GM12878 (cell line): ENCODE measurements around the gene EEF2. TPM values are rescaled to one million over a fixed set of nuclear protein-coding genes. Genes with fewer than 3 reads are reported as not detected.

ENCODE experiments used
- ATAC-seq: fragments of 200-7000 bp; cut with Tn5 transposase; 3 replicates; pipeline ENCODE4 v1.9.1; 2020; ENCODE audit warnings: mild to moderate bottlenecking, moderate library complexity
- BruUV-seq: library from RNA; stranded (reverse); fragments of 400-500 nt; replicated peaks from 2 replicates; lab custom pipeline; 2021; lab: Mats Ljungman, UMichigan
- CTCF ChIA-PET: fragments of 300-600 bp; sonication (Branson Sonifier 250); formaldehyde crosslinking; extraction: SDS; loops from one replicate; lab custom pipeline; 2021; ENCODE audit warnings: inconsistent platforms; lab: Yijun Ruan, JAX
- POLR2A ChIA-PET: fragments of 350-600 bp; formaldehyde crosslinking; extraction: SDS; loops from one replicate; lab custom pipeline; 2021; ENCODE audit warnings: inconsistent platforms; lab: Charles Lee
- RAD21 ChIA-PET: fragments of 300-600 bp; sonication (Branson Sonifier 250); formaldehyde crosslinking; loops from one replicate; lab custom pipeline; 2023; ENCODE audit warnings: antibody characterized with exemption; ENCODE audit not compliant: unreplicated experiment; lab: Charles Lee
- SMC1A ChIA-PET: fragments of 300-600 bp; sonication (Branson Sonifier 250); formaldehyde crosslinking; loops from one replicate; lab custom pipeline; 2023; ENCODE audit not compliant: unreplicated experiment, uncharacterized antibody; lab: Charles Lee
- DNase-seq: peaks from one replicate; pipeline ENCODE4 v3.0.0-alpha.2; 2011; ENCODE audit warnings: low read depth, low spot score
- FAIRE-seq: peaks from 3 replicates; lab custom pipeline; 2011; peaks lifted over from hg19 to GRCh38; lab: Jason Lieb, UNC
- H2AFZ ChIP-seq: 2 replicates; pipeline ENCODE4 v1.6.0; 2011; ENCODE audit warnings: low read depth, low read length, control low read depth; ENCODE audit not compliant: control insufficient read depth
- H3K27ac ChIP-seq: 2 replicates; pipeline ENCODE4 v1.5.1; 2011; ENCODE audit warnings: control low read depth; ENCODE audit not compliant: control insufficient read depth, insufficient read depth
- H3K27me3 ChIP-seq, 2 experiments: replicated peaks in 1 of 2; 2 replicates each; pipeline versions ENCODE4 v1.6.0 to v1.6.1; 2011; ENCODE audit warnings: low read length in 1 of 2; ENCODE audit not compliant: control insufficient read depth in 2 of 2, insufficient read depth in 2 of 2
- H3K36me3 ChIP-seq, 2 experiments: 2 replicates each; pipeline ENCODE4 v1.5.1; 2011; ENCODE audit warnings: low read length in 1 of 2; ENCODE audit not compliant: control insufficient read depth in 2 of 2, insufficient read depth in 2 of 2
- H3K4me1 ChIP-seq: 2 replicates; pipeline ENCODE4 v1.6.1; 2011; ENCODE audit warnings: mild to moderate bottlenecking, low read length, moderate library complexity, mixed read lengths; ENCODE audit not compliant: control insufficient read depth, insufficient read depth
- H3K4me2 ChIP-seq: 2 replicates; pipeline ENCODE4 v1.6.0; 2011; ENCODE audit warnings: control low read depth; ENCODE audit not compliant: control insufficient read depth, insufficient read depth
- H3K4me3 ChIP-seq: fragments of 200-600 bp; sonication (generic); 2 replicates; pipeline ENCODE4 v1.5.1; 2016
- H3K79me2 ChIP-seq: 2 replicates; pipeline ENCODE4 v1.6.0; 2011; ENCODE audit warnings: low read length; ENCODE audit not compliant: control insufficient read depth, insufficient read depth
- H3K9ac ChIP-seq: 2 replicates; pipeline ENCODE4 v1.8.0; 2011; ENCODE audit warnings: low read length, control low read depth, mixed read lengths; ENCODE audit not compliant: control insufficient read depth, insufficient read depth
- H3K9me3 ChIP-seq: replicated peaks from 3 replicates; pipeline ENCODE4 v1.5.1; 2011; ENCODE audit warnings: mild to moderate bottlenecking, low read length; ENCODE audit not compliant: control insufficient read depth, insufficient read depth
- H4K20me1 ChIP-seq: 2 replicates; pipeline ENCODE4 v1.6.0; 2011; ENCODE audit not compliant: control insufficient read depth, insufficient read depth
- ATF3 ChIP-seq: IDR thresholded peaks from 2 replicates; pipeline ENCODE4 v1.6.1; 2011; ENCODE audit warnings: low read depth, mild to moderate bottlenecking, low read length, moderate library complexity, borderline replicate concordance; ENCODE audit errors: extremely low read depth
- IKZF1 ChIP-seq: fragments of 450-650 bp; conservative IDR thresholded peaks from 2 replicates; pipeline ENCODE4 v1.6.1; 2017; ENCODE audit warnings: antibody characterized with exemption, mild to moderate bottlenecking
- IRF5 ChIP-seq: fragments of 450-650 bp; IDR thresholded peaks from 2 replicates; pipeline ENCODE4 v1.6.1; 2017; ENCODE audit warnings: borderline replicate concordance
- POLR2A ChIP-seq: IDR thresholded peaks from 2 replicates; pipeline ENCODE4 v1.6.1; 2011; ENCODE audit warnings: low read depth, mild to moderate bottlenecking, low read length
- RB1 ChIP-seq: fragments of 450-650 bp; formaldehyde crosslinking; IDR thresholded peaks from 2 replicates; pipeline ENCODE4 v1.6.1; 2017; ENCODE audit warnings: mild to moderate bottlenecking, borderline replicate concordance
- RBBP5 ChIP-seq: fragments of 200-600 bp; sonication (generic); conservative IDR thresholded peaks from 2 replicates; pipeline ENCODE4 v1.6.1; 2016
- RUNX3 ChIP-seq: IDR thresholded peaks from 2 replicates; pipeline ENCODE4 v1.6.1; 2012; ENCODE audit warnings: low read length, inconsistent platforms
- SMAD5 ChIP-seq: IDR thresholded peaks from 2 replicates; pipeline ENCODE4 v1.6.1; 2016; ENCODE audit warnings: antibody characterized with exemption, low read depth
- ZBTB40 ChIP-seq: fragments of 450-650 bp; IDR thresholded peaks from 2 replicates; pipeline ENCODE4 v1.6.1; 2016; ENCODE audit warnings: mild to moderate bottlenecking, moderate library complexity, borderline replicate concordance
- WGBS: methylation state at CpG from one replicate; pipeline ENCODE4 v1.1.6; 2016; ENCODE audit warnings: low lambda C conversion rate; ENCODE audit not compliant: insufficient replicate concordance, insufficient coverage; ENCODE audit errors: missing lambda C conversion rate; 5-methylcytosine and 5-hydroxymethylcytosine counted together
- in situ Hi-C: fragments of 300-500 bp; cut with MboI; formaldehyde crosslinking; loops from 9 replicates; pipeline ENCODE4 v1.14.3; 2018; ENCODE audit warnings: mixed read lengths
- intact Hi-C: fragments of 100-400 bp; cut with micrococcal nuclease; formaldehyde crosslinking; loops from one replicate; pipeline ENCODE4 v1.14.2; 2022; ENCODE audit not compliant: unreplicated experiment
- polyA plus RNA-seq, 11 experiments: library from polyadenylated mRNA; depleted of rRNA in 4 of 11; unstranded in 6 of 11; stranded (reverse) in 5 of 11; fragments of >200 nt; fragmentation: Nextera tagmentation in 4 of 11; fragmentation: Illumina TruSeq in 1 of 11; extraction: Ambion mirVana in 4 of 11; extraction: Trizol in 1 of 11; gene quantifications; 1 replicate in 1 of 11; 2 replicates in 10 of 11; pipeline versions ENCODE4 v1.2.1 to v1.2.3, GENCODE V29; 2011 to 2016; ENCODE audit warnings: inconsistent platforms in 2 of 11, missing spikeins in 2 of 11, low read depth in 1 of 11
- total RNA-seq, 4 experiments: library from RNA; depleted of rRNA in 3 of 4; stranded (reverse); fragments of >200 nt in 3 of 4; fragmentation: Illumina TruSeq in 1 of 4; extraction: Trizol in 1 of 4; gene quantifications; 2 replicates each; pipeline versions ENCODE4 v1.2.1 to v1.2.3, GENCODE V29; 2013 to 2021

EEF2 gene
- total and polyA plus RNA-seq, 10 of the 15 experiments (the other 5 are each of a cell fraction or from before 2014, with no cell fraction given), result 280 to 3,491 (median 1,305) TPM

GRCh38 chr19:3975144-3975543 lies 10.1 kb downstream of the EEF2 start:
- in situ Hi-C loops, result no loop called here
- DNase-seq, result no peak
- H3K79me2 ChIP-seq, result peaks cover 33% of the 10 kb centered on the region
- ChIA-PET SMC1A (no interaction called here), POLR2A (no interaction called here), CTCF (interaction anchor here (0.7 kb wide), 1 partner anchor 15 kb away, joined by 5 read pairs; no protein-coding TSS in a partner anchor)
- no peak overlapping the region for H3K9ac ChIP-seq
- FAIRE-seq, result no peak
- peaks cover 3% of the 10 kb centered on the region for H3K4me1 ChIP-seq
- H3K36me3 ChIP-seq, result peaks cover 17 to 40% of the 10 kb centered on the region in 2 experiments
- H2AFZ ChIP-seq, result no peak overlapping the region
- ATAC-seq, result no peak
- intact Hi-C loops, result no loop called here
- 93% methylated on average over 8 of the region's 8 CpGs for WGBS
- no TSS peak for BruUV-seq
- TF ChIP-seq SMAD5 (0 out of 2 replicates have a peak, but pooled peaks have one; percentile 20), RBBP5 (no peak), ATF3 (no peak)
- TF ChIP-seq, all 136 proteins: peak for 1
- no peak overlapping the region for H3K27ac ChIP-seq
- RAD21 ChIA-PET, result no interaction called here
- no peaks in the 10 kb centered on the region for H3K9me3 ChIP-seq
- H3K4me3 ChIP-seq, result no peak overlapping the region
- no peak overlapping the region for H3K4me2 ChIP-seq
- no peaks in the 10 kb centered on the region for H3K27me3 ChIP-seq
- H4K20me1 ChIP-seq, result peaks cover 20% of the 10 kb centered on the region

- peak within 1 kb of the TSS; percentile 90 for H3K4me3 ChIP-seq
- in situ Hi-C loops, result no loop called here
- H3K36me3 ChIP-seq, result peaks cover 0 to 6% of the 10 kb centered on the region in 2 experiments; a peak in 3 of 4 replicates
- 2% methylated on average over 35 of the region's 73 CpGs for WGBS
- H3K27me3 ChIP-seq, result no peaks in the 10 kb centered on the region
- no TSS peak for BruUV-seq
- H3K9ac ChIP-seq, result peak within 1 kb of the TSS; percentile 89
- peaks cover 4% of the 10 kb centered on the region; the same call in 1 of the 2 replicates for H4K20me1 ChIP-seq
- H3K79me2 ChIP-seq, result peaks cover 18% of the 10 kb centered on the region
- ChIA-PET CTCF (interaction anchor here (0.7 to 1.6 kb wide), 4 partner anchors 10 to 382 kb away, joined by 3 to 8 read pairs (median 5); partner anchors contain the start of gene EEF2), SMC1A (interaction anchor here (1.0 to 1.8 kb wide), 3 partner anchors 15 to 18 kb away, joined by 3 to 9 read pairs (median 4); partner anchors contain the start of gene EEF2), RAD21 (interaction anchor here (0.5 to 1.5 kb wide), 5 partner anchors 14 to 408 kb away, joined by 3 to 8 read pairs (median 3); partner anchors contain the start of gene EEF2), POLR2A (interaction anchor here (0.6 to 3.3 kb wide), 8 partner anchors 12 to 386 kb away, joined by 3 to 12 read pairs (median 4); partner anchors contain the start of gene EEF2)
- peak; percentile 91 for DNase-seq
- H3K4me2 ChIP-seq, result peak within 1 kb of the TSS; percentile 81
- no peaks in the 10 kb centered on the region for H3K9me3 ChIP-seq
- peak; percentile 95 for ATAC-seq
- peak within 1 kb of the TSS; percentile 81 for H2AFZ ChIP-seq
- peak within 1 kb of the TSS; percentile 62 for H3K27ac ChIP-seq
- peak; percentile 92 for FAIRE-seq
- H3K4me1 ChIP-seq, result peaks cover 3% of the 10 kb centered on the region
- intact Hi-C loops, result no loop called here
- 0 out of 2 replicates have a peak, but pooled peaks have one; percentile 20 for TF ChIP-seq RB1
- peak; percentile 76 for TF ChIP-seq POLR2A
- TF ChIP-seq RUNX3, result peak; percentile 11; the same call in 1 of the 2 replicates
- TF ChIP-seq IRF5, result no peak
- peak; percentile 92 for TF ChIP-seq ZBTB40
- TF ChIP-seq IKZF1, result peak; percentile 56
Measured at GRCh38 chr19:3970808-3971598, 14.3 kb downstream of the EEF2 start, which contains the start of gene DAPK3. DAPK3 (minus strand) TSS chr19:3971099; CDS start chr19:3969735, 1,364 bp downstream.
